HG02763 (cell line): ENCODE data around the gene CFAP77.
"Not testable (repeated sequence)": the region's sequence is repeated elsewhere in the genome, so short reads cannot be mapped to it uniquely, and the experiment has no call there.

Experiments
- ATAC-seq: cut with Tn5 transposase; IDR thresholded peaks from one replicate; pipeline ENCODE4 v1.9.1; 2021; ENCODE audit warnings: mild to moderate bottlenecking, moderate library complexity; ENCODE audit not compliant: unreplicated experiment

Gene CFAP77

DNA sequence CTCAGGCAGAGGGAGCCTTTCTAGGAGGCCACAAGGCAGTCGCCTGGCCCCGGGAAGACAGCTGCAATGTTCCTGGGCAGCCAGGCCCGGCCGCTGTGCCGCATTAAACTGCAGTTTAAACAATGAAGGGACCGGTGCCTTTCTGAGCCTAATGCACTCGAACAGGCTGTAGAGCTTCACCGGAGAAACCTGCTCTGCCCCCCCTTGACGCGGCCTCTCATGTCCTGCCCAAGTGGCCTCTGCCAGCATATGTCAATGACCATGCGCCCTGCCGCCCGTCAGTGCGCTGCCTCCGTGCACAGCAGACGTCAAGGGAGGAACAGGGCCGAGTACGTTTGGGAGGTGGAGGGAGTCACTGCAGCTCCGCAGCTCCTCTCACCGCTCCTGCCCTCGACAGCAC is 133.9 kb downstream of the CFAP77 start:
- ATAC-seq = no peak

- no peak for ATAC-seq
Observed at GRCh38 chr9:132545578-132545977, 135.6 kb downstream of the CFAP77 start.

GRCh38 chr9:132546148-132547051 is 136.4 kb downstream of the CFAP77 start:
- no peak for ATAC-seq

- no peak for ATAC-seq
Observed at GRCh38 chr9:132547052-132547431, 137.0 kb downstream of the CFAP77 start.

DNA sequence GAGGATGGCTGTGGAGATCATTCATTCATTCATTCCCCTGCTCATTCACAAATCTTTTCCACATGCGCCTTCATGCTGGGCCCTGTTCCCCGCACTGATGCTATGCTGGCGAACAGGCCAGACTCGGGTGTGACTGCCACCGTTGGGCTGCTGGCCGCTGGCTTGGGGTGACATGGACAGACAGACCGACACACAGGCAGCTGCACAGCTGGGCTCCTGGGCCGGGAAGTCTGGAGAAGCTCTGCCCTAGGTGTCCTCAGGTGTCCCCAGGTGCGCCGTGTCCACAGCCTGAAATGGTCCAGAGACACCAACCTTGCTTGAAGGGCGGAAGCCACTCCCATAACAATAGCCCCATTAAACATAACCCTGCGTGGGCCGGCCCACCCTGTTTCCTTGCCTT is 137.4 kb downstream of the CFAP77 start:
- ATAC-seq = no peak

DNA sequence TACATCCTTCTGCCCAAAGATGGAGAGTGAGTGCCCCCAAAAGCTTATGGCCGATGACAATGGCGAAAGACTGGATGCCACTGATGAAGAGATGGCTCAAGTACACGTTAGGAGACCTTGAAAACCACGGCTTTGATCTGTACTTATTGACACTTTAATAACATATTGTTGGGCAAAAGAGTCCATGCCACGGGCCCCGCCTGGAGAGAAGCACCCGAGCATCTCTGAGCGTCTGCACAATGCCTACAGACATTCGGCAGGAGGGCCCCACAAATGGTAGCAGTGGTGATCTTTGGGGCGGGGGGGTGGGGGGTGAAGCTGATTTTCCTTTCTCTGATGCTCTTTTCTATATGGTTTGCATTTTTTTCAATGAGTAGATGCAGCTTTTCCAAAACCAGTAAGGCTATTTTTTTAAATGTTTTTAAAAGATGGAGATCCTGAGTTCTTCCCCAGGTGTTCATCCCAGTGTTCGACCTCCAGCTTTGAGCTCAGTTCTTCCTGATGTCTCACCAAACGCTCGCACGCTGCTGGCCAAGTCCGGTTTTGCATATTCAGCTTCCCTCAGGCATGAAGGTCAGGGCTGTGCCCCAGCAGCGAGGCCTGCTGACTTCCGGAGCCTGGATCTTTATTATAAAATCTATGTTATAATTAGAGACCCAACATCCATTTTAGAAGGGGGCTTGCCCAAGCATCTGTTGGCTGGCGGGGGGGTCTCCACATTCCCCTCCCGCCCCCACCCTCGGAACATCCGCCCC is 138.1 kb downstream of the CFAP77 start:
- ATAC-seq = no peak

GRCh38 chr9:132548751-132549640 is 139.0 kb downstream of the CFAP77 start:
- ATAC-seq = no peak

DNA sequence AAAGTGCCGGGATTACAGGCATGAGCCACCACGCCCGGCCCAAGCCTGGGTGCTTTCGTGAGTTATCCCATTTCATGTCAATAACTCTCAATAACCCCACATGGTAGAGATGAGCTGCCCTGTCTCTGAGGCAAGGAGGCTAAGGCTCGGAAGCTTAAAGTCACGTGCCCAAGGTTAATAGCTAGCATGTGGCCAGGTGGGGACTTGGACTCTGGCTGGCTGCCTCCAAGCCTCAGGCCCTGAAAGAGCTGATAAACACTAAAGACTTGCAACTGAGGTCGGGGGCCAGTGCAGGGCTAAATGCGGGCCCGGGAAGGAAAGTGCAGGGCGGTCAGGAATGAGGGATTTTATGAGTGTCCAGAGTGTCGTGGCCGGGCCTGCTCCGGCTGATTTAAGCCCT is 141.5 kb downstream of the CFAP77 start:
- ATAC-seq = no peak

DNA sequence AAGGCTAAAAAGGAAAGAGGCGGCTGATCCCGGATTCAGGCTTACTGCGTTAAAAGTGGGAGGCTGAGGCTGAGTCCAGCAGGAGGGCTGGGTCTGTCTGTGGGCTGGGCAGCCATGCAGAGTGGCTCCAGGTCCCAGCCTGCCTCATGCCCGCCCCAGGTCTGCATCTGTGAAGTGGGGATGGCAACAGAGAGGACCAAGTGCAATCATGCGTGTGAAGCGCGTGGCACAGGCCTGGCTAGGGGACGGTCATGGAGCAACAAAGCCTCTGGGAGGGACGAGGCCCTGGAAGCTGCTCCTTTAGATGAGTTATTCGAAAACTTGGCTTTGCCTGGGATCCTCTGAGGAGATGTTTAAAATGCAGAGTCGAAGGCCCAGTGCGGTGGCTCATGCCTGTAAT is 142.0 kb downstream of the CFAP77 start:
- no peak for ATAC-seq

DNA sequence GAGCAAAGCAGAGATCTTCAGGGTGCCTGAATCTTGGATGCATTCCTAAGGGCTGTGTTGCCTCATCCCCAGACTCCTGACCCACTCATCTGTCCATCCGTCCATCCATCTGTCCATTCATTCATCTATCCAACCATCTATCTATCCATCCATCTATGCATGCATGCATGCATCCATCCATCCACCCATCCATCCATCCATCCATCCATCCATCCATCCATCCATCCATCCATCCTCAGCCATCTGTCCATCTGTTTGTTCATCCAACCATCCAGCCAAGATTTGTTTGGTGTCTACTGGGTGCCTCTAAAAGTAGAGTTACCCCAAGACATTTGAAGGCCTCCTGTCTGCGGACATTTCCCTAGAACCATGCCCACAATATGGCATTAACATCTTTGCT is 144.7 kb downstream of the CFAP77 start:
- ATAC-seq = no peak

GRCh38 chr9:132555528-132555927 is 145.5 kb downstream of the CFAP77 start:
- no peak for ATAC-seq

DNA sequence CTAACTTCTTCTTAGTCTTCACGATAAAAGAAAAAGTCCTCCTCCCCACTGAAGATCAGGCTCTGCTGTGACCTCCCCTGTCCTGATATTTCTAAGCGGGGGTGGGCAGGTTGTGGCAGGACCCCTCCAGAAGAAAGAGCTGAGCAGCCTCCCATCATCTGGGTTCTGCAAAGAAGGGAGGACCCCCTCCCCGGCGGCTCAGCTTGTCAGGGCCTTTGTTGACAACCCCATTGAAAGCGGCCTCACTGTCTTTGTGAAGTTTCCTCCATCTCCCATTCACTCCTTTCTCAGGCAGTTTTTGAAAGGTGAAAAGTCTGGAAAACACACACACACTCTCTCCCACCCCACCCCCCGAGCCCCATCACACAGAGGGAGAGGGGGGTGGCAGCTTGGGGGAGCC is 146.2 kb downstream of the CFAP77 start:
- ATAC-seq = no peak

- ATAC-seq = no peak
Observed at GRCh38 chr9:132556714-132557113, 146.7 kb downstream of the CFAP77 start.

DNA sequence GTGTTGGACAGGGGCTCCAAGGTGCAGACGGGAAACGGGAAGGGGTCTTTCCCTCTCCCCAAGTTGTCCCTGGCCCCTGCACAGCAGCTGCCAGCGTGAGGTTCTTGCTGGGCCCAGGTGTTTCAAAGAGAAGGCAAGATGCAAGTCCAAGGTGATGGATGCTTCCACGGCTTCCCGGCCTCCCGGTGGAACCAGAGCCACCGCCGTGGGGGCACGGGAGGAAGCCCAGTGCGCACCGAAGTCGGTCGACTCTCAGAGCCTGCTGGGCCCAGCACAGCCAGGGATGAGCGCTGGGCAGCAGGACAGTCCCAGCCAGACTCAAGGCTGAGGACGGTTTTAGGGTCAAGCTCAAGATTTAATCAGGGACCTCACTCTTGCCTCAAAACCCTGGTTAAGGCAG is 147.1 kb downstream of the CFAP77 start:
- ATAC-seq = no peak

- no peak for ATAC-seq
Observed at GRCh38 chr9:132559711-132560110, 149.7 kb downstream of the CFAP77 start.

- ATAC-seq = no peak
Observed at GRCh38 chr9:132560616-132561202, 150.7 kb downstream of the CFAP77 start.

DNA sequence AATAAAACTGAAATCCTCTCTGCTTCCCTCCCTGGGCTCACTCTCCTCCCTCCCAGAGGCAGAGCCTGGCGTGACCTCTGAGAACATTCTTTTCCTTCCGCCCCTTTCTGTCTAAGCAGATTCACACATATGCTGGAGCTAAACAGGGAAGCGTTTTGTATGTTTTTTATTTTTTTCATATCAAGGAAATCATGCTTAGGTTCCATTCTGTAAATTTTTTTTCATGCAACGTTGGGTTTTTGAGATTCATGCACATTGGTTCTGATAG is 152.2 kb downstream of the CFAP77 start:
- ATAC-seq = no peak

DNA sequence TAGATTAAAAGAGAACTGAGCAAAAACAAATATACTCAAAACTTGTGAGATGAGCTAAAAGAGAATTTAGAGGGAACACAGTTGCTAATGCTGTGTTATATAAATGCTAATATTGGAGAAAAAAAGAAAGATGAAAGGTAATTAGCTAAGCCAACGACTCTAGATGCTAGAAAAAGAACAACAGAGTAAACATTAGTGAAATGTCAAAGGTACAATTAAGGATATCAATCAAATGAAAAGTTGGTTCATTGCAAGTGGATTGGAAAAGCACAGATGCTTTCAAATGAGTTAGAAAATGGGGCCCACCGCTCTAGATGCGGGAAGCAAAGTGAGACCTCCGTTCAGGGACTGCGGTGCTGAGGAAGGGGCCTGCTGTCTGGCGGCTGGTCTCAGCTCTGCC is 154.5 kb downstream of the CFAP77 start:
- ATAC-seq = no peak

GRCh38 chr9:132568787-132569186 is 158.8 kb downstream of the CFAP77 start:
- ATAC-seq = not testable (repeated sequence)

DNA sequence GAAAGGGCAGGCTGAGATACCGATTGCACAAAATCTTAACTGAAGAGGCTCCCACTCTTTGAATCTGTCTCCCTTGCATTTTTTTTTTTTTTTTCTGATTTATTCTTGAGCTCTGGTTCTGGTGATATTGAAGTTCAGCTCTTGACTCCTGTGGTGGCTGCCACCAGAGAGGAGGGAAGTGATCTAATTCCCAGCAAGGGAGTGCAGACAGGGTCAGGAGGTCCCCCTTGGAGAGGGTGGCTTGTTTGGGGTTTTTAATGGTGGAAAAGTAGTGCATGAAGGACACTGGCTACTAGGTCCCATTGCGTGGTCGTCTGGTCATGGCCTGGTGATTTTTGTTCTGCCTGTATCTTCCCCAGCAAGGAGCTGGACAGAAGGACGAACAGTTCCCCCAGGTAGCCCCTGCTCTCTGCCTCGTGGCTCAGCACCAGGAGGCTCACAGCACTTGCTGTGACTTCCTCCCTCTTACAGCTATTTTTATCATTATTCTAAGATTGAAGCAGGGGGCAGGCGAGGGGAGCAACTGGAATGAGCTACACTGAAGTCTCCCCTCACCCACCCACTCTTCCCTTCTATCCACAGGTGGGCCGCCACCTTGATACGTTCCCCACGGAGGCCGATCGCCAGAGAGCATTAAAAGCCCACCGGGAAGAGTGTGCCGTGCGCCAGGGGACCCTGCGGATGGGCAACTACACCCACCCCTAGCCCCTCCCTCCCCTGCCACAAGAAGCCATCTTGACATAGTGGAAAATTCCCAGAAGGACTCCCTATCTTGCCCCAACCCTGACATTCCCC is 162.0 kb downstream of the CFAP77 start:
- no peak for ATAC-seq
